ENCODE results near the gene KCNQ5.

KCNQ5 gene

GRCh38 chr6:73145690-73146089 is 523.8 kb downstream of the KCNQ5 start:
- H3K79me2 ChIP-seq: no peaks in the 10 kb centered on the region
- no peaks in the 10 kb centered on the region for H3K4me1 ChIP-seq
- H3K4me2 ChIP-seq (ENCODE audit: low read length): no peak overlapping the region
- no peaks in the 10 kb centered on the region for H3K27me3 ChIP-seq (ENCODE audit: control insufficient read depth, insufficient read depth, low read length)
- no peak overlapping the region for H3K9ac ChIP-seq
- no peak overlapping the region for H2AFZ ChIP-seq
- no peak for TF ChIP-seq CTCF (IDR thresholded peaks at IDR 0.05)
- no peak overlapping the region for H3K27ac ChIP-seq
- no peaks in the 10 kb centered on the region for H3K36me3 ChIP-seq (ENCODE audit: control insufficient read depth, insufficient read depth, low read length)
- no peaks in the 10 kb centered on the region for H3K9me3 ChIP-seq (ENCODE audit: control insufficient read depth, low read length)
- no peak overlapping the region for H3K4me3 ChIP-seq (ENCODE audit: low read depth, low read length)

- Histone ChIP-seq H3K4me2 (ENCODE audit: low read length) (no peak overlapping the region), H3K27ac (no peak overlapping the region), H2AFZ (no peak overlapping the region), H3K4me3 (ENCODE audit: low read depth, low read length) (no peak overlapping the region), H3K79me2 (no peaks in the 10 kb centered on the region), H3K9me3 (ENCODE audit: control insufficient read depth, low read length) (no peaks in the 10 kb centered on the region), H3K36me3 (ENCODE audit: control insufficient read depth, insufficient read depth, low read length) (no peaks in the 10 kb centered on the region), H3K27me3 (ENCODE audit: control insufficient read depth, insufficient read depth, low read length) (no peaks in the 10 kb centered on the region), H3K4me1 (no peaks in the 10 kb centered on the region), H3K9ac (no peak overlapping the region)
- TF ChIP-seq CTCF (IDR thresholded peaks at IDR 0.05): no peak
Measured at GRCh38 chr6:73151732-73152131, 529.9 kb downstream of the KCNQ5 start.

- Histone ChIP-seq H3K4me2 (ENCODE audit: low read length) (no peak overlapping the region), H3K27ac (no peak overlapping the region), H3K9me3 (ENCODE audit: control insufficient read depth, low read length) (no peaks in the 10 kb centered on the region), H3K4me3 (ENCODE audit: low read depth, low read length) (no peak overlapping the region), H2AFZ (no peak overlapping the region), H3K79me2 (no peaks in the 10 kb centered on the region), H3K36me3 (ENCODE audit: control insufficient read depth, insufficient read depth, low read length) (no peaks in the 10 kb centered on the region), H3K9ac (no peak overlapping the region), H3K27me3 (ENCODE audit: control insufficient read depth, insufficient read depth, low read length) (no peaks in the 10 kb centered on the region), H3K4me1 (no peaks in the 10 kb centered on the region)
- TF ChIP-seq CTCF (IDR thresholded peaks at IDR 0.05): no peak
Measured at GRCh38 chr6:73152556-73152955, 530.7 kb downstream of the KCNQ5 start.

DNA sequence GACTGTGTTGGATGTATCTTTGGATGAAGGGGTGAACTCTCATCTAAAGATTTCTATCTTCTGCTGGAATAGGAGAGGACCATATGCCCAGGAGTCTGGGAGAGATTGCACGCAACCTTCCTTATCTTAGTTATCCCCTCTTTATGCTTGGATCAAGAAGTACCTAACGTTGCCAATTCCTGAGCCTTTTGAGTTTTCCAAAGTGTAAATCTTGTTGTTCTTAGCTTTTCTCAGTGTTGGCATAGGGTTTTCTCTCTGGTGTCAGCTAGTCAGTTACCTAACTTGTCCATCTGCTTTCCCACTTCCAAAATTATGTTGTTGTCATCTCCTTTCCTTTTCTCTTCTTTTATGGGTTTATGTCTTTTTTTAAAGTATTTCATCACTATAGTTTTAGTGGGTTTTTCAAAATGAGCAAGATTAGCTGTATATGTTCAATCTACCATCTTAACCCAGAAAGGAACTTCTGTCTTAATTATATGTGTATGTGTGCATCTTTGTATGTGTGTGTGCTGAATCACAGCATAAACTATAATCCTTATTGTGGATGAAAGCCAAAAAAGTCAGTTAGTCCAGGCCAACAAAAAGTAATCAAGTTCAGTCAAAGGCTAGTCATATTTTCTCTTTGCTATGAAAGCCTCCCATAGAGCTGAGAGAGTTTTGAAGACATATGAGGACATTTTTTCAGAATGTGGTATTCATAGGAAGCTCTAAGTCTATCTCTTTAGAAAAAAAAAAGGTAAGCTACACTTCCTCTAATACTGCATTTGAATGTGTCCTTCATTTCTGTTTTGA is 531.3 kb downstream of the KCNQ5 start:
- H3K27me3 ChIP-seq (ENCODE audit: control insufficient read depth, insufficient read depth, low read length): no peaks in the 10 kb centered on the region
- no peak overlapping the region for H2AFZ ChIP-seq
- H3K36me3 ChIP-seq (ENCODE audit: control insufficient read depth, insufficient read depth, low read length): no peaks in the 10 kb centered on the region
- H3K9ac ChIP-seq: no peak overlapping the region
- no peak overlapping the region for H3K4me3 ChIP-seq (ENCODE audit: low read depth, low read length)
- H3K27ac ChIP-seq: no peak overlapping the region
- no peaks in the 10 kb centered on the region for H3K9me3 ChIP-seq (ENCODE audit: control insufficient read depth, low read length)
- H3K79me2 ChIP-seq: no peaks in the 10 kb centered on the region
- no peak for TF ChIP-seq CTCF (IDR thresholded peaks at IDR 0.05)
- no peaks in the 10 kb centered on the region for H3K4me1 ChIP-seq
- no peak overlapping the region for H3K4me2 ChIP-seq (ENCODE audit: low read length)

Measured in parathyroid adenoma (tissue), 2 donors.